Bronchial epithelial cell (primary cell): ENCODE results near the gene MLH3. TPM values are rescaled to one million over a fixed set of nuclear protein-coding genes. Genes with fewer than 3 reads are reported as not detected.
"Not testable (repeated sequence)": the region's sequence is repeated elsewhere in the genome, so short reads cannot be mapped to it uniquely, and the experiment has no call there.

Experiments used
- DNase-seq: peaks from one replicate; pipeline ENCODE4 v3.0.0-alpha.2; 2010; ENCODE audit warnings: low read depth
- FAIRE-seq: peaks from 2 replicates; lab custom pipeline; 2011; peaks lifted over from hg19 to GRCh38; lab: Jason Lieb, UNC
- H3K27me3 ChIP-seq: 2 replicates; pipeline ENCODE4 v1.5.1; 2011; ENCODE audit warnings: low read length; ENCODE audit not compliant: control insufficient read depth, insufficient read depth
- H3K36me3 ChIP-seq: 2 replicates; pipeline ENCODE4 v1.5.1; 2011; ENCODE audit warnings: low read length; ENCODE audit not compliant: control insufficient read depth, insufficient read depth
- H3K4me3 ChIP-seq: 2 replicates; pipeline ENCODE4 v1.5.1; 2011; ENCODE audit warnings: mild to moderate bottlenecking, low read depth, low read length, control low read depth
- total RNA-seq: library from RNA; depleted of rRNA; stranded (reverse); fragments of >200 nt; gene quantifications from 2 replicates; pipeline ENCODE4 v1.2.1, GENCODE V29; 2014
- TF ChIP-seq, protein P1 (sequence below): IDR thresholded peaks from 2 replicates; pipeline ENCODE4 v1.5.1; 2011; ENCODE audit warnings: mild to moderate bottlenecking, moderate library complexity, low read length, control low read depth, inconsistent platforms; ENCODE audit not compliant: insufficient read depth, severe bottlenecking

Gene MLH3
- total RNA-seq, 1 donor from 2014 or later, result 24.0 TPM

DNA sequence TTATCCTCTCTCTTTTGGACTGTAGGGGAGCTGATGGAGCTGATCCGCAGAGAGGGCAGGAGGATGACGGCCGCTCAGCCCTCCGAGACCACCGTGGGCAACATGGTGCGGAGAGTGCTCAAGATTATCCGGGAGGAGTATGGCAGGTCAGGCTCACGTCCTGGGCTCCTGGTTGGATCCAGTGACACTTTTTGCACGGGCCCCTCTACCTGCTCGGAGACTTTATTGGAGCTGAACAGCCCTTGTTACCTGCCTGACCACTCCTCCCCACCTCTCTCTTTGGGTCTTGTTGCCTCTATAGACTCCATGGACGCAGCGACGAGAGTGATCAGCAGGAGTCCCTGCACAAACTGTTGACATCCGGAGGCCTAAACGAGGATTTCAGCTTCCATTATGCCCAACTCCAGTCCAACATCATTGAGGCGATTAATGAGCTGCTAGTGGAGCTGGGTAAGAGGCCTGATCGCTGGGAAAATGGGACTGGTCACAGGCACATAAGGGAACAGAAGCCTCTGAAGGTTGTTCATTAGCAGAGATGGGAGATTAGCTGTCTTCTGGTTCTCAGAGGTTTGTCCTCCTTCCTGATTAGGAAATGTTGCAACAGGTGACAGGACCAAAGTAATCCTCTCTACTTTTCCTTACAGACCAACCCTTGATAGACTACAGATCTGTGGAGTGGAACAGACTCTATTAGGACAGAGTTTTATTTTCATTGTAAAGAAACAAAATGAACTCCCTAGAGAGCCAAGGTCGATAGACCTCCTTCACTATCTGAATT lies 47.8 kb downstream of the MLH3 start:
- FAIRE-seq, result no peak
- Histone ChIP-seq H3K27me3 (no peaks in the 10 kb centered on the region), H3K4me3 (peak overlapping the region; percentile 88), H3K36me3 (peaks cover 13% of the 10 kb centered on the region)
- TF ChIP-seq, protein P1, sequence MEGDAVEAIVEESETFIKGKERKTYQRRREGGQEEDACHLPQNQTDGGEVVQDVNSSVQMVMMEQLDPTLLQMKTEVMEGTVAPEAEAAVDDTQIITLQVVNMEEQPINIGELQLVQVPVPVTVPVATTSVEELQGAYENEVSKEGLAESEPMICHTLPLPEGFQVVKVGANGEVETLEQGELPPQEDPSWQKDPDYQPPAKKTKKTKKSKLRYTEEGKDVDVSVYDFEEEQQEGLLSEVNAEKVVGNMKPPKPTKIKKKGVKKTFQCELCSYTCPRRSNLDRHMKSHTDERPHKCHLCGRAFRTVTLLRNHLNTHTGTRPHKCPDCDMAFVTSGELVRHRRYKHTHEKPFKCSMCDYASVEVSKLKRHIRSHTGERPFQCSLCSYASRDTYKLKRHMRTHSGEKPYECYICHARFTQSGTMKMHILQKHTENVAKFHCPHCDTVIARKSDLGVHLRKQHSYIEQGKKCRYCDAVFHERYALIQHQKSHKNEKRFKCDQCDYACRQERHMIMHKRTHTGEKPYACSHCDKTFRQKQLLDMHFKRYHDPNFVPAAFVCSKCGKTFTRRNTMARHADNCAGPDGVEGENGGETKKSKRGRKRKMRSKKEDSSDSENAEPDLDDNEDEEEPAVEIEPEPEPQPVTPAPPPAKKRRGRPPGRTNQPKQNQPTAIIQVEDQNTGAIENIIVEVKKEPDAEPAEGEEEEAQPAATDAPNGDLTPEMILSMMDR, result no peak
- no peak for DNase-seq

DNA sequence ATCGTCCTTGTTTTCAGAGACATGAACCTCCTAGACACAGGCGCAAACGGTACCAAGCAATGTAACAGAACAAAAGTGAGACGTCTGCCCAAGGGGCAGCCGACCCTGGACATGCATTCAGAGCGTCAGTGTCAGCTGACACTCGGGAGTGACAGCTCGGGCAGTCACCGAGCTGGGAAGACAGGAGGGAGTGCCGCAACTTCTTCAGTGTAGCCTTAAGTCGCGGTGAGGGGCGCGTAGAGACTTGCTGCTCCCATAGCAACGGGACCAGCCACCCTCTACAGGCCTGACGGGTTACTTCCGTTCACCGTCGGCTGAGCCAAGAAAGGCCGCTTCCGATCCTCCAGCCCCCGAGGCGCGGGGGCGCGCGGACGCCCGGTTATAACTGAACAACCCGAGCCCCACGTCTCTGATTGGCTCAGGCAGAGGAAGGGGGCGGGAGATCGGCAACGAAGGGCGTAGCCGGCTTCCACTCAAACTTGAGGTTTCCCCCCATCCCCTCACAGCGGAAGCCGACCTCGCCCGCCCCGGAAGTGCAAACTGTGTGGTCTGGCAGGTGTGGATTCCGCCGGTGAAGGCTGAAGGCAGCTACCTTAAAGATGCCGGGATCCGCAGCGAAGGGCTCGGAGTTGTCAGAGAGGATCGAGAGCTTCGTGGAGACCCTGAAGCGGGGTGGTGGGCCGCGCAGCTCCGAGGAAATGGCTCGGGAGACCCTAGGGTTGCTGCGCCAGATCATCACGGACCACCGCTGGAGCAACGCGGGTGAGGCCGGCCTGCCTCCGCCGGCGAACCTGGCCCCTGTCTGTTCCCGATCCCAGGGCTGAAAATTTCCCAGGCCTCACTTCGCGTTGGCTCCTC lies 48.6 kb downstream of the MLH3 start, which contains the start of gene EIF2B2:
TSS of gene EIF2B2 (plus strand) at position 530 of the 858 bp plus-strand sequence. CDS start at position 600, 70 bp downstream.
- Histone ChIP-seq H3K27me3 (no peaks in the 10 kb centered on the region), H3K4me3 (peak within 1 kb of the TSS; percentile 88), H3K36me3 (peaks cover 13% of the 10 kb centered on the region)
- peak; percentile 97 for DNase-seq
- TF ChIP-seq, protein P1, result no peak
- no peak for FAIRE-seq

DNA sequence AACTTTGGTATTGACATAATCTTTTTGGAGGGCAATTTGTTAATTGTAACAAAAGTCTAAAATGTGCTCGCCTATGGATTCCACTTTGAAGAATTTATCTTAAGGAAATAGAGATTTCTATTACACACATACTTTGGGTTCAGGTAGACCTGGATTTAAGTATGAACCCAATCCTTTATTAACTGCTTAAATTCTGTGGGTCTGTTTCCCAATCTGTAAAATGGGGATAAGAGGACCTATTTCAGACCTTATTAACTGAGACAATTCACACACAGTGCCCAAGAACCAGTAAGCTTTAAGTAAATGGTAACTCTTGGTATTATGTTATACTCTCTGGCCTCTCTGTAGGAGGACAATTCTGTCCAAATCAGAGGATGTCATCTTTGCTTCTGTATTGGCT lies 49.4 kb downstream of the MLH3 start:
- H3K36me3 ChIP-seq, result peaks cover 12% of the 10 kb centered on the region
- FAIRE-seq (no peak), DNase-seq (no peak)
- TF ChIP-seq, protein P1, result no peak
- peak overlapping the region; percentile 88 for H3K4me3 ChIP-seq
- H3K27me3 ChIP-seq, result no peaks in the 10 kb centered on the region

DNA sequence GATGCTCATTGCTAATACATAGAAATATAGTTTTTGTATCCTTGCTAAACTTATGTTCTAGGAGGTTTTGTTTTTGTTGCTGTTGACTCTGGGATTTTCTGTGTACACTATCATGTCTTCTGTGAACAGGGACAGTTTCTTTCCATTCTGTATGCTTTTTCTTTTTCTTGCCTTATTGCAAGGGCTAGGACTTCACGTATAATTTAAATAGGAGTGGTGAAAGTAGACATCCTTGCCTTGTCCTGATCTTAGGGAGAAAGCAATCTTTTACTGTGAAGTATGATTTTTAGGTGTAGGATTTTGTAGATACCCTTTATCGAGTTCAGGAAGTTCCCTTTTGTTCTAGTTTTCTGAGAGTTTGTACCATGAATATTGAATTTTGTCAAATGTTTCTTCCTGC lies 50.0 kb downstream of the MLH3 start:
- TF ChIP-seq, protein P1, result no peak
- DNase-seq (no peak), FAIRE-seq (no peak)
- Histone ChIP-seq H3K36me3 (peaks cover 6% of the 10 kb centered on the region), H3K27me3 (no peaks in the 10 kb centered on the region), H3K4me3 (no peak overlapping the region)

GRCh38 chr14:74995781-74996180 lies 55.5 kb downstream of the MLH3 start:
- not testable (repeated sequence) for H3K36me3 ChIP-seq, DNase-seq, H3K4me3 ChIP-seq, H3K27me3 ChIP-seq, FAIRE-seq

DNA sequence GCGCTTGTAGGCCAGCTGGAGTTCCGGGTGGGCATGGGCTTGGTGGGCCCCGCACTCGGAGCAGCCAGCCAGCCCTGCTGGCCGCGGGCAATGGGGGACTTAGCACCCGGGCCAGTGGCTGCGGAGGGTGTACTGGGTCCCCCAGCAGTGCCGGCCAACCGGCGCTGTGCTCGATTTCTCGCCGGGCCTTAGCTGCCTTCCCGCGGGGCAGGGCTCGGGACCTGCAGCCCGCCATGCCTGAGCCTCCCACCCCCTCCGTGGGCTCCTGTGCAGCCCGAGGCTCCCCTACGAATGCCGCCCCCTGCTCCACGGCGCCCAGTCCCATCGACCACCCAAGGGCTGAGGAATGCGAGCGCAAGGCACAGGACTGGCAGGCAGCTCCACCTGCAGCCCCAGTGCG lies 57.1 kb downstream of the MLH3 start:
- H3K36me3 ChIP-seq, H3K4me3 ChIP-seq, DNase-seq, FAIRE-seq, H3K27me3 ChIP-seq: not testable (repeated sequence)
